A549 (cell line): ENCODE data around the gene MAN2B2.

Experiments
- CHD2 ChIP-seq: fragments of 150-350 bp; IDR thresholded peaks from 2 replicates; pipeline ENCODE4 v1.6.1; 2014; ENCODE audit warnings: low read length; ENCODE audit not compliant: partially characterized antibody
- CHD4 ChIP-seq: fragments of 200-600 bp; sonication (generic); IDR thresholded peaks from 2 replicates; pipeline ENCODE4 v1.6.1; 2016; ENCODE audit warnings: antibody characterized with exemption, mild to moderate bottlenecking, borderline replicate concordance
- EHMT2 ChIP-seq: fragments of 200-600 bp; sonication (generic); IDR thresholded peaks from 2 replicates; pipeline ENCODE4 v1.6.1; 2016; ENCODE audit warnings: antibody characterized with exemption, low read depth, mild to moderate bottlenecking, moderate library complexity
- EP300 ChIP-seq, 2 experiments: fragments of >200 bp; sonication (Bioruptor Twin); formaldehyde crosslinking; IDR thresholded peaks; 2 replicates in 1 of 2; 3 replicates in 1 of 2; pipeline ENCODE4 v1.6.1; 2016 to 2017
- MAFK ChIP-seq: fragments of 450-650 bp; IDR thresholded peaks from 2 replicates; pipeline ENCODE4 v1.6.1; 2014; ENCODE audit not compliant: partially characterized antibody
- NFE2L2 ChIP-seq: fragments of 150-350 bp; conservative IDR thresholded peaks from 2 replicates; pipeline ENCODE4 v1.6.1; 2014; ENCODE audit warnings: low read length
- PBX3 ChIP-seq: IDR thresholded peaks from 2 replicates; pipeline ENCODE4 v1.6.1; 2012
- POLR2A ChIP-seq: IDR thresholded peaks from 2 replicates; pipeline ENCODE4 v1.6.1; 2012; ENCODE audit warnings: mild to moderate bottlenecking, low read length
- TF ChIP-seq, protein P1 (sequence below): fragments of >200 bp; sonication (Bioruptor Twin); formaldehyde crosslinking; IDR thresholded peaks from 3 replicates; pipeline ENCODE4 v1.5.1; 2016
- TF ChIP-seq, protein P2 (sequence below): IDR thresholded peaks from 2 replicates; pipeline ENCODE4 v1.6.1; 2012; ENCODE audit warnings: low read depth, borderline replicate concordance

DNA sequence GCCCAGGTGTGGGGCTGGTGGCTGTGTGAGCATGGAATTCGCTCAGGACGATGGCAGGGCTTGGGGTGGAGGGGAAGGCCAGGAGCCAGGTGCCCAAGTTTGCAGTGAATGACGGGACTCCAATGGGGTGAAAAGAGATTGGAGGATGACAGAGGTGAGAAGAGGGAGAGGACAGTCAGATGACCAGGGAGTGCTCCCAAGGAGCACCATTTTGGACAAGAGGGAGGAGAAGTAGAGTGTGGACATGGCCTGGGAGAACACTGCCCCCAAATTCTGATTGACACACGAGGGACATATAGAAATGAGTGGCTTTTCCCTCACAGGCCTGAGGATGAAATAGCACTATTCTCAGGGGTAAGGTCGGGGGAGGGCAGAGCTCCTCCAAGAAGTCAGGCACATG lies 72.2 kb downstream of the MAN2B2 start:
- TF ChIP-seq, protein P1, sequence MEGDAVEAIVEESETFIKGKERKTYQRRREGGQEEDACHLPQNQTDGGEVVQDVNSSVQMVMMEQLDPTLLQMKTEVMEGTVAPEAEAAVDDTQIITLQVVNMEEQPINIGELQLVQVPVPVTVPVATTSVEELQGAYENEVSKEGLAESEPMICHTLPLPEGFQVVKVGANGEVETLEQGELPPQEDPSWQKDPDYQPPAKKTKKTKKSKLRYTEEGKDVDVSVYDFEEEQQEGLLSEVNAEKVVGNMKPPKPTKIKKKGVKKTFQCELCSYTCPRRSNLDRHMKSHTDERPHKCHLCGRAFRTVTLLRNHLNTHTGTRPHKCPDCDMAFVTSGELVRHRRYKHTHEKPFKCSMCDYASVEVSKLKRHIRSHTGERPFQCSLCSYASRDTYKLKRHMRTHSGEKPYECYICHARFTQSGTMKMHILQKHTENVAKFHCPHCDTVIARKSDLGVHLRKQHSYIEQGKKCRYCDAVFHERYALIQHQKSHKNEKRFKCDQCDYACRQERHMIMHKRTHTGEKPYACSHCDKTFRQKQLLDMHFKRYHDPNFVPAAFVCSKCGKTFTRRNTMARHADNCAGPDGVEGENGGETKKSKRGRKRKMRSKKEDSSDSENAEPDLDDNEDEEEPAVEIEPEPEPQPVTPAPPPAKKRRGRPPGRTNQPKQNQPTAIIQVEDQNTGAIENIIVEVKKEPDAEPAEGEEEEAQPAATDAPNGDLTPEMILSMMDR: no peak
- TF ChIP-seq, protein P2, sequence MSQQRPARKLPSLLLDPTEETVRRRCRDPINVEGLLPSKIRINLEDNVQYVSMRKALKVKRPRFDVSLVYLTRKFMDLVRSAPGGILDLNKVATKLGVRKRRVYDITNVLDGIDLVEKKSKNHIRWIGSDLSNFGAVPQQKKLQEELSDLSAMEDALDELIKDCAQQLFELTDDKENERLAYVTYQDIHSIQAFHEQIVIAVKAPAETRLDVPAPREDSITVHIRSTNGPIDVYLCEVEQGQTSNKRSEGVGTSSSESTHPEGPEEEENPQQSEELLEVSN: no peak
- no peak for TF ChIP-seq CHD2
- TF ChIP-seq PBX3: no peak
- TF ChIP-seq NFE2L2: no peak
- no peak for TF ChIP-seq POLR2A
- no peak for TF ChIP-seq CHD4
- no peak for TF ChIP-seq EP300 (IDR thresholded peaks at IDR 0.05)
- TF ChIP-seq EHMT2: no peak
- no peak for TF ChIP-seq MAFK
